ENCODE measurements around the gene GHRHR. TPM values are rescaled to one million over a fixed set of nuclear protein-coding genes. Genes with fewer than 3 reads are reported as not detected.

GHRHR gene
- total and polyA plus RNA-seq, 5 experiments from 2014 or later: not detected

GRCh38 chr7:30994206-30995100 lies 30.7 kb downstream of the GHRHR start:
- no peak overlapping the region for H3K4me3 Mint-ChIP-seq
- POLR2A ChIA-PET: no interaction called here
- no peaks in the 10 kb centered on the region for H3K4me1 Mint-ChIP-seq
- H3K36me3 Mint-ChIP-seq: no peaks in the 10 kb centered on the region
- peaks cover 3 to 26% (median 4%) of the 10 kb centered on the region in 5 donors for H3K27me3 Mint-ChIP-seq
- DNase-seq: peak in 1 of 10 donors; percentile 48
- H3K27ac Mint-ChIP-seq: peak overlapping the region in 1 of 10 donors; percentile 41
- peaks cover 0 to 2% (median 0%) of the 10 kb centered on the region in 9 donors for H3K9me3 Mint-ChIP-seq
- no peak for ATAC-seq

- Mint-ChIP-seq H3K36me3 (no peaks in the 10 kb centered on the region), H3K27me3 (peaks cover 2 to 30% (median 4%) of the 10 kb centered on the region in 5 donors), H3K4me3 (no peak overlapping the region), H3K27ac (no peak overlapping the region), H3K9me3 (peaks cover 0 to 2% (median 0%) of the 10 kb centered on the region in 9 donors), H3K4me1 (no peaks in the 10 kb centered on the region)
- no peak for DNase-seq
- ATAC-seq: no peak
- POLR2A ChIA-PET: no interaction called here
Measured at GRCh38 chr7:30995536-30995935, 31.8 kb downstream of the GHRHR start.

DNA sequence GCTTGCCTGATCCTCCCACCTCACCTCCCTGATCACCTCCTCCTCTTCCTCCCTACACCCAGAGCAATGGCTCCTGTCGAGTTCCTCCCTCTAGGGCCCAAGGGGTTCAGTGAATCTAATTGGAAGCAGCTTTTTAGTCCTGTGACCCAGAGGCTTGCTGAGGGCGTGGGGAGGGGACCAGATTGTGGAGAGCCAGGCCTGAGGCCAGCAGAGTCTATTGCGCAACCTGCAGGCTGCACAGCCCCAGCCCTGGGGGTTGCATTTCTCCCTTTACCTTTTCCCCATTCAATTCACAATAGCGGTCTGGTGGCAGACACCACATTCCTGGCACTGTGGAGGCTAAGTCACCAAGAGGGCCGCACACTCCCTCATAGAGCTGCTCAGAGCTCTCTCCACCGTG lies 32.5 kb downstream of the GHRHR start:
- Mint-ChIP-seq H3K27ac (no peak overlapping the region), H3K27me3 (peaks cover 2 to 26% (median 3%) of the 10 kb centered on the region in 5 donors), H3K36me3 (no peaks in the 10 kb centered on the region), H3K4me1 (no peaks in the 10 kb centered on the region), H3K4me3 (no peak overlapping the region), H3K9me3 (peaks cover 0 to 2% (median 0%) of the 10 kb centered on the region in 9 donors)
- POLR2A ChIA-PET: no interaction called here
- peak in 1 of 10 donors; percentile 40 for DNase-seq
- ATAC-seq: no peak

GRCh38 chr7:30996883-30997282 lies 33.1 kb downstream of the GHRHR start:
- Mint-ChIP-seq H3K9me3 (peaks cover 0 to 2% (median 0%) of the 10 kb centered on the region in 9 donors), H3K27me3 (peaks cover 2 to 26% (median 3%) of the 10 kb centered on the region in 5 donors), H3K27ac (no peak overlapping the region), H3K4me1 (no peaks in the 10 kb centered on the region), H3K4me3 (no peak overlapping the region), H3K36me3 (no peaks in the 10 kb centered on the region)
- ATAC-seq (no peak), DNase-seq (no peak)
- POLR2A ChIA-PET: no interaction called here

DNA sequence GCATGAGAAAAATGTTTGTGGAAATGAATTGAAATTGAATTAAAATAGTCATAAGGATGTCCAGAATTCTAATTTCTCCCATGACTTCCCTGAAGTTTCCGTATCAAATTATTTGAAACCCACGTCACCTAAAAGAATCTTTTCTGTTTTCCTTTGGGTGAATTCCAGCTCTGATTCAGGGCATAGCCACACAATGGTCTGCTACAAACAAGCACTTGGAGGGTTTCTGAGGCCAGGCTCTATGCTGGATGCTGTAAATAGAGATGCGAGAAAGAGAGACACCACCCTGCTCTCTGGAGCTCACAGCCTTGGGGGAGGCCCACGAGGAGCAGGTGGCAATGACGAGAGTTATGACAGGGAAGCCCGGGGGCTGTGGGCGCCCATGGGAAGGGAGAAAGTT lies 33.6 kb downstream of the GHRHR start:
- DNase-seq: no peak
- peaks cover 0 to 2% (median 0%) of the 10 kb centered on the region in 9 donors for H3K9me3 Mint-ChIP-seq
- H3K27me3 Mint-ChIP-seq: peaks cover 2 to 26% (median 3%) of the 10 kb centered on the region in 5 donors
- H3K4me3 Mint-ChIP-seq: no peak overlapping the region
- H3K27ac Mint-ChIP-seq: no peak overlapping the region
- H3K4me1 Mint-ChIP-seq: no peaks in the 10 kb centered on the region
- POLR2A ChIA-PET: no interaction called here
- no peaks in the 10 kb centered on the region for H3K36me3 Mint-ChIP-seq
- no peak for ATAC-seq

DNA sequence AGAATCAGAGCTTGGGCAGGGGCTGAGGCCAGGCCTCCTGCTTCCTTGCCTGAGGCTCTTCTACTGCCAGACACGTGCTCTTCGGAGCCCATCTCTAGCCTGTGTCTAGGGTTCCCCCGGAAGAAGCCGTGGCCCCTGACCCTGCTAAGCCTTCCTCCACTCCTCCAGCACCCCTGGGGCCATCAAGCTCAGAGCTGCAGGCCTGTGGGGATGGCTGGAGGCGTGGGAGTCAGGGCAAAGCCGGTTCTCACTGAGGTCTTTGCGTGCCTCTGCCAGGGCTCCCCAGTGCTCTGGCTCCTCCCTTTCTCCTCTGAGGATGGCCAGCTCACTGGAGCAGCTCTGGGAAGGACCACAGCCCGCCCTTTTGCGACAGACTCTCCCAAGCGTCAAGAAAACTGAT lies 34.4 kb downstream of the GHRHR start:
- H3K9me3 Mint-ChIP-seq: peaks cover 0 to 2% (median 0%) of the 10 kb centered on the region in 9 donors
- DNase-seq: peak in 1 of 10 donors; percentile 31
- peaks cover 2 to 26% (median 3%) of the 10 kb centered on the region in 5 donors for H3K27me3 Mint-ChIP-seq
- no peaks in the 10 kb centered on the region for H3K4me1 Mint-ChIP-seq
- no peak overlapping the region for H3K4me3 Mint-ChIP-seq
- no peak for ATAC-seq
- H3K36me3 Mint-ChIP-seq: no peaks in the 10 kb centered on the region
- no peak overlapping the region for H3K27ac Mint-ChIP-seq
- POLR2A ChIA-PET: no interaction called here

DNA sequence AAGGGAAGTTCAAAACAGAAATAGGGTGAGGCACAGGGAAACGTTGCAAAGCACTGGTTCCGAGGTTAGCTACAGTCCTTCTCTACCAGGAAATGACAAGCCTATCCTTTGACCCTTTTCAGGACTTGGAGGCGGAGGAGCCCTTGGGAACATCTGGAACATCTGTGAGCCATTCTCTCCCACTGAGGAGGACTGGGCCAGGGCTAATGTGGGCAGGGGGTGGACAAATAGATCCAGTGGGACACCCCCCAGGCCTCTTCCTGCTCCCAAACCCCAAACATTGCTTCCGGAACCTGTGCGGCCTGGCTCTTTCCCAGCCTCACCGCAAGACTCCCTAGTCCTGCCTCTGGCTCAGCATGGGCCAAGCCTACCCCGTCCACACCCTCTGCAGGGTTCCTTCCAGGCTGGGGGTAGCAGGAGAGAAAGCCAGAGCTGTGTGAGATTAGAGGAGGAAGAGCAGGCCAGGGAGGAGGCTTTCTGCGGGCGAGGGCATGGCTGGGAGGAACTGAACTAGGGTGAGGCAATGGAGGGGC lies 36.5 kb downstream of the GHRHR start:
- Mint-ChIP-seq H3K4me1 (no peaks in the 10 kb centered on the region), H3K4me3 (no peak overlapping the region), H3K36me3 (no peaks in the 10 kb centered on the region), H3K9me3 (peaks cover 0 to 2% (median 0%) of the 10 kb centered on the region in 9 donors), H3K27ac (no peak overlapping the region), H3K27me3 (peaks cover 2 to 26% (median 4%) of the 10 kb centered on the region in 5 donors)
- DNase-seq (peak in 1 of 10 donors; percentile 15), ATAC-seq (no peak)
- POLR2A ChIA-PET: no interaction called here

GRCh38 chr7:31000779-31001178 lies 37.0 kb downstream of the GHRHR start:
- ATAC-seq: no peak
- no peak for DNase-seq
- no peaks in the 10 kb centered on the region for H3K4me1 Mint-ChIP-seq
- H3K27me3 Mint-ChIP-seq: peaks cover 2 to 26% (median 4%) of the 10 kb centered on the region in 5 donors
- H3K27ac Mint-ChIP-seq: no peak overlapping the region
- no peaks in the 10 kb centered on the region for H3K36me3 Mint-ChIP-seq
- POLR2A ChIA-PET: no interaction called here
- H3K4me3 Mint-ChIP-seq: no peak overlapping the region
- peaks cover 0 to 2% (median 0%) of the 10 kb centered on the region in 9 donors for H3K9me3 Mint-ChIP-seq

GRCh38 chr7:31002256-31002655 lies 38.5 kb downstream of the GHRHR start:
- Mint-ChIP-seq H3K9me3 (no peaks in the 10 kb centered on the region), H3K4me1 (no peaks in the 10 kb centered on the region), H3K36me3 (no peaks in the 10 kb centered on the region)

DNA sequence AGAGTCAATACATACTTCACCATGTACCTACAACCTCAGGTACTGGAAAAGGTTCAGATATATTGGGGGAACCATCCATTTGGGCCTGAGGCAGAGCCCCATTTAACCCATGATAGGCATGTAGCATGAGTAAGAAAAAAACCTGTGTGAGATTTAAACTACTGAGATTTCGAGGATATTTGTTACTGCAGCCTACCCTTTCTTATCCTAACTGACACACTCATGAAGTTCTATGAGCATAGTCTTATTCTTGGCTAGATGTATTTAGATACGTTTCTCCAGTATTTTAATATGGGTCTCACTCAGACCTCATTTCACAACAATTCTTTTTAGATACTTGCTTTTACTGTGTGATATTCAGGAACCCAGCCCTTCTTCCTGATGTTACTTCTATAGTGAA lies 39.3 kb downstream of the GHRHR start:
- no peak for ATAC-seq
- POLR2A ChIA-PET: no interaction called here

More at GRCh38 chr7:31002256-31002655, 38.5 kb downstream of the GHRHR start:
- no peak overlapping the region for H3K27ac Mint-ChIP-seq
- no peak for DNase-seq
- POLR2A ChIA-PET: no interaction called here
- no peak for ATAC-seq
- H3K4me3 Mint-ChIP-seq: no peak overlapping the region
- H3K27me3 Mint-ChIP-seq: peaks cover 2 to 37% (median 4%) of the 10 kb centered on the region in 5 donors

GRCh38 chr7:31003721-31004120 lies 40.0 kb downstream of the GHRHR start:
- DNase-seq: peak in 1 of 10 donors; percentile 23

More for the DNA sequence above, 39.3 kb downstream of the GHRHR start:
- Mint-ChIP-seq H3K27me3 (peaks cover 0 to 37% (median 4%) of the 10 kb centered on the region in 5 donors), H3K9me3 (no peaks in the 10 kb centered on the region), H3K4me1 (no peaks in the 10 kb centered on the region), H3K4me3 (no peak overlapping the region), H3K27ac (no peak overlapping the region), H3K36me3 (no peaks in the 10 kb centered on the region)
- no peak for DNase-seq

GRCh38 chr7:31004393-31004792 lies 40.6 kb downstream of the GHRHR start:
- no peak for DNase-seq
- no peak for ATAC-seq
- no peaks in the 10 kb centered on the region for H3K36me3 Mint-ChIP-seq
- H3K4me1 Mint-ChIP-seq: no peaks in the 10 kb centered on the region
- POLR2A ChIA-PET: no interaction called here
- H3K9me3 Mint-ChIP-seq: no peaks in the 10 kb centered on the region
- no peak overlapping the region for H3K27ac Mint-ChIP-seq
- no peak overlapping the region for H3K4me3 Mint-ChIP-seq
- peaks cover 3 to 28% (median 8%) of the 10 kb centered on the region in 5 donors for H3K27me3 Mint-ChIP-seq

More at GRCh38 chr7:31003721-31004120, 40.0 kb downstream of the GHRHR start:
- Mint-ChIP-seq H3K9me3 (no peaks in the 10 kb centered on the region), H3K36me3 (no peaks in the 10 kb centered on the region), H3K27ac (no peak overlapping the region), H3K4me1 (no peaks in the 10 kb centered on the region), H3K27me3 (peaks cover 0 to 31% (median 5%) of the 10 kb centered on the region in 5 donors), H3K4me3 (no peak overlapping the region)
- POLR2A ChIA-PET: no interaction called here
- no peak for ATAC-seq

DNA sequence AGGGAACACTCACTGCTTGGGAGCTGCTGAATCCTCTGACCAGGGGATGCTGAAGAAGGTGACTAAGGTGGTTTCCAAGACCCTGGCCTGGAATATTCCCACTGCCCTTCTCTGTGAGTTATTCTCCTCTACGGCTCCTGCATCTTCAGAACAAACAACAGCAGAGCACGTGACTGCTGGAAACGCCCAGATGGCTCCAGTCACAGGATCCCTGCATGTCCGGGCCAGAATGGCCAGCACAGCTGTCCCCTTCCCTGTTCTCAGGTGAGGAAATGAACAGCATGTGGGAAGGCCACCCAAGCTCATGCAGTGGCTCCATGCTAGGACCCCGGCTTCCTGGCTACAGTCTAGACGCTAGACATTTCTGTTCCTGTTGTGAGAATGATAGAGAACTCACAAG lies 43.1 kb downstream of the GHRHR start:
- ATAC-seq: no peak
- POLR2A ChIA-PET: no interaction called here
- Mint-ChIP-seq H3K4me3 (no peak overlapping the region), H3K9me3 (peaks cover 0 to 5% (median 0%) of the 10 kb centered on the region in 9 donors), H3K4me1 (no peaks in the 10 kb centered on the region), H3K36me3 (no peaks in the 10 kb centered on the region), H3K27ac (peak overlapping the region in 1 of 10 donors; percentile 20), H3K27me3 (peaks cover 4 to 29% (median 8%) of the 10 kb centered on the region in 5 donors)
- no peak for DNase-seq
